Activated effector memory CD4-positive, alpha-beta T cell treated with anti-CD3 and anti-CD28 coated beads, Interleukin-2, amount 50 U/mL, for 16 hours (primary cell): ENCODE results near the gene ETHE1.
"Not testable (repeated sequence)": the region's sequence is repeated elsewhere in the genome, so short reads cannot be mapped to it uniquely, and the experiment has no call there.

ENCODE experiments used
- DNase-seq: peaks from one replicate; pipeline ENCODE4 v3.0.0-alpha.2; 2020

ETHE1 gene

GRCh38 chr19:43551399-43552197 is 24.6 kb upstream of the ETHE1 start:
- DNase-seq = no peak

DNA sequence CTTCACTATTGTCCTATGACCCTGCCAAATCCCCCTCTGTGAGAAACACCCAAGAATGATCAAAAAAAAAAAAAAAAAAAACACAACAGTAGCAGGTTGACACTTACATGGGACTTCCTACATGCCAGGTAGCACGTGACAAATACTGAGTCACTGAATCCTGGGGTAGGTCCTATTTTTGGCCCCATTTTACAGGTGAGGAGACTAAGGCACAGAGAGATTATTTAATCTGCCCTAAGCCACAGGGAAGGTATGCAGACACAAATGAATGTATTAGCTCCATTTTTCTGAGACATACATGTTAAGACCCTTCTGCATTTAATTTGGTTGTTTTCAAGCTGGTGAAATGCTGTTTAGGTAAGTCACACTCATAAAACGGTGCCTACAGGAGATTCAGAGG is 21.7 kb upstream of the ETHE1 start:
- DNase-seq = no peak

- DNase-seq = not testable (repeated sequence)
Observed at GRCh38 chr19:43547926-43548325, 20.9 kb upstream of the ETHE1 start.

DNA sequence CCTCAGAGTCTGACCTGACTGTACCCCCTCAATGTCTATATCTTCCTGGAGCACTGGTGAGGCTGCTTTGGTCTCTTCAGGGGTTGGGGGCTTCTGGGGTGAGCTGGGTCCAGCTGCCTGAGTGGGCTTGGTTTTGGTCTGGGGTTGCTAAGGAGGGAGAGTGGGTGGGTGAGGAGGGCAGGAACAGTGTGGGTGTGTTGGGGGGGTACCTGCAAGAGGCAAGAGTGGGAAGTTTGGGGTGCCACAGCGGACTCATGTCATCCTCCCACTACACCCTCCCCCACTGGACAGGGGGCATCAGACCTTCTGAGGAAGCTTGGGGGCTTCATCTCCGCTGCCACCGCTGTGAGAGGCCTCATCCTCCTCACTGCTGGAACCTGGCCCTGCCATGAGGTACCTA is 19.6 kb upstream of the ETHE1 start:
- no peak for DNase-seq

DNA sequence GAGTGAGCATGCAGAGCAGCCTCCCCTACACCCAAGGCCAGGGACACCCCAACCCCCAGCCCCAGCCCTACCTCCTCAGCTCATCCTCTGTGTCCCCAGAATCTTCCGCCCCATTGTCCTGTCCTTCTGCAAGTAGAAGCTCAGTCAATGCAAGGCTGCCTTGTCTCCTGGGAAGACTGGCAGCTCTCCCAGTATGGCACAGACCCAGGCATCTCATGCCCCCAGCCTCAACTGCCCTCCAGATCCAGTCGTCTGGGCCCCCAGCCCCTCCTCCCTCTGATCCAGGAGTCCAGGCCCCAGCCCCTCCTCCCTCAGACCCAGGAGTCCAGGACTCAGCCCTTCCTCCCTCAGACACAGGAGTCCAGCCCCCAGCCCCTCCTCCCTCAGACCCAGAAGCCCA is 19.0 kb upstream of the ETHE1 start:
- no peak for DNase-seq

DNA sequence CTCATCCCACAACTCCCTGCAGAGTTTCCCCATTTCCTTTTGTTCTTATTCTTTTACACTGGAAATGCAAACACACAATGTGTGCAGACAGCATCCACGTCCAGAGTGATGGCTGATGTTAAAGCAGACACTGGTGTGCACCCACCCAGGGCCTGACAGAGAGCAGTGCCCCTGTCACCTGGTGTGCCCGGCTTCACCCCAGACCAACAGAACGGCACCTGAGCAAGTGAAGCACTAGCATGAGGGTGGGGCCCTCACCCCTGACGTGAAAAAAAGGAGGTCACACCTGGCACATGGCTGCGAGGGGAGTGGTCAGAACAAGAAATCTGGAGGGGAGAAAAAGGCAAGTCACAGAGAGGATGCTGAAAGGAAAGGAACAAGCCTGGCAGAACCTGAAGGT is 18.3 kb upstream of the ETHE1 start:
- no peak for DNase-seq

DNA sequence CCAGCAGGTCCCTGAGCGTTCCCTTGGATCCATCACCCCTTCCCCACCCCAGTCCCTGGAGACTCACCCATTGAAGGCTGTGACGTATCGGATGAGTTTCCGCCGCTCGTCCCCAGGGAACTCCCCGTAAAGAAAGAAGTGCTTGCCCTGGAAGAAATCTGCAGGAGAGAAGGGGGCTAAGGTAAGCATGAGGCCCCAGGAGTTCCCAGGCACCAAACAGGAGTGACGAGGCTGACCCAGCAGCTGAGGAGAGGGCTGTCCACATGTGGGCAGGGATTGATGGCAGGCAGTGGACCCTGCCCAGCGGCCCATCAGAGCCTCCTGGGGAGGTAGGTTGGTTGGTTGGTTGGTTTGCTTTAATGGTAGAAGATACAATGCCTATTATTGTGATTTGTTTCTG is 17.1 kb upstream of the ETHE1 start:
- no peak for DNase-seq

DNA sequence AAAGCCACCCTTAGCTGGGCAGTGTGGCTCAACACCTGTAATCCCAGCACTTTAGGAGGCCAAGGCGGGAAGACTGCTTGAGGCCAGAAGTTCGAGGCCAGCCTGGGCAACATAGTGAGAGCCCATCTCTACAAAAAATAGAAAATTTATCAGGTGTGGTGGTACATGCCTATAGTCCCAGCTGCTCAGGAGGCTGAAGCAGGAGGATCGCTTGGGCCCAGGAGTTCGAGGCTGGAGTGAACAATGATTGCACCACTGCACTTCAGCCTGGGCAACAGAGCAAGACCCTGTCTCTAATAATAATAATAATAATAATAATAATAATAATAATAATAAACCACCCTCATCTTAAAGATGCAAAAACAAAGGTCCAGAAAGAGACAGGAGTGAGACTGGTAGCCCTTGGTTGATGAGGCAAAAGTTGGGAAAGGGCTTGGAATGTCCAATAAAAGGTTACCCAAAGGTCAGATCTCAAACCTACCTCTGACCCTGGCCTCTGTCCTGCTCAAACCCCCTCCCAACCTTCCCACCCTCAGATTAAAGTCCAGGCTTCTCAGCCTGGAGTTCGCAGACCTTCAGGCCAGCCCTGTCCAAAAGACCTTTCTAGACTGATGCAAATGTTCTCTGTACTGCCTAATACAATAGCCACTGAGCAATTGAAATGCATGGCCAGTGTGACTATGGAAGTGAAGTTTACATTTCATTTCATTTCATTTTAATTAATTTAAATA is 15.1 kb upstream of the ETHE1 start:
- DNase-seq = no peak

DNA sequence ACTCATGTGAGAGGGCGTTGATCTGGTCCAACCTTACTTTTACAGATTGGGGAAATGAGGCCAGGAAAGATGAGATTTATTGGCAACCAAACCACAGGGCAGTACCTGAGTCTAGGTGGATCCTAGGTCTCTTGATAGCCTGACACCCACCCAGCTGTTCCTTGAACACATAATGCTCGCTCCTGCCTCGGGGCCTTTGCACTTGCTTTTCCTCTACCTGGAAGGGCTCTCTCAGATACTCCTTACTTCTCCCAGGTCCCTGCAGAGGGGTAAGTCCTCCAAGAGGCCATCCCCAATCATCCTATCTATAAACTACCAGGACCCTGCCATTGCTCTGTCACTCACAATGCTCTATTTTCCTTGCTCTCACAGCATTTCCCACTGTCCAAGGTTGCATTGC is 13.4 kb upstream of the ETHE1 start:
- DNase-seq = no peak

DNA sequence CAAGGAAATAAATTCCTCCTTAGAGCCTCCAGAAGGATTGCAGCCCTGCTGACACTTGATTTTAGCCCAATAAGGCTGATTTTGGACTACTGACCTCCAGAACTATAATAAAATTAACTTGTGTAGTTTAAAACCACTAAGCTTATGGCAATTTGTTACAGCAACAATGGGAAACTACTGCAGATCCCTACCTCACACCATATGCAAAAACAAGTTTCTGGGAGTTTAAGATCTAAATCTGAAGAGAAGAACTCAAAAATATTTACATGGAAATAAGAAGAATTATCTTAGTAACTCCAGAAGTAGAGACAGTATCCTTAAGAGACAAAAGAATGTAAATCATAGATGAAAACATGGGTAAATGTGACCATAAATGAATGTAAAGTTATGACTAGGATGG is 11.9 kb upstream of the ETHE1 start:
- no peak for DNase-seq

- DNase-seq = peak; percentile 74
Observed at GRCh38 chr19:43534816-43535761, 8.1 kb upstream of the ETHE1 start.

DNA sequence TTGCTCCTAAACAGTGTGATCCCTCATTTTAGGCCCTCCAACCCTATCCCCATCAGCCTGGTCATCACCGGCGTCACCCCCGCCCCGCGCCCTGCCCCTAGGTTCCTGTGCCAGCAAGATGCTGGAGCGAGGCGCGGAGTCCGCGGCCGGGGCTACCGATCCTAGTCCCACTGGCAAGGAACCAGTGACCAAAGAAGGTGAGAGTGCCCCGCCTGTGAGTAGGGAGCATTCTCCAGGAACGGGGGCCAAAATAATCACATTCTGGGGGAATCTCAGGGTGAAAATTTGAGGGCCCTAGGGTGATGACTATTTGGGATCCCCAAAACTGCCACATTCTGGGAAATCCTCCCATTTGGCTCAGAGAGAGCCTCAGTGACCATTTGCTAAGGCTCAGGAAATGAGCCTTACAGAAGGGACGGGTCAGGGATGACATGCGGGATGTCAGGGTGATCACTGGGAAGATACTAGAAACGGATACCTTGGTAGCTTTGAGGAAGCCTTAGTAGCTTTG is 7.4 kb upstream of the ETHE1 start:
- no peak for DNase-seq

GRCh38 chr19:43533546-43534304 is 6.7 kb upstream of the ETHE1 start:
- peak; percentile 96 for DNase-seq

GRCh38 chr19:43532962-43533545 is 6.1 kb upstream of the ETHE1 start, which contains the start of gene ZNF575:
ZNF575 (plus strand) TSS chr19:43533188; CDS start chr19:43534423, 1,235 bp downstream.
- peak; percentile 94 for DNase-seq

DNA sequence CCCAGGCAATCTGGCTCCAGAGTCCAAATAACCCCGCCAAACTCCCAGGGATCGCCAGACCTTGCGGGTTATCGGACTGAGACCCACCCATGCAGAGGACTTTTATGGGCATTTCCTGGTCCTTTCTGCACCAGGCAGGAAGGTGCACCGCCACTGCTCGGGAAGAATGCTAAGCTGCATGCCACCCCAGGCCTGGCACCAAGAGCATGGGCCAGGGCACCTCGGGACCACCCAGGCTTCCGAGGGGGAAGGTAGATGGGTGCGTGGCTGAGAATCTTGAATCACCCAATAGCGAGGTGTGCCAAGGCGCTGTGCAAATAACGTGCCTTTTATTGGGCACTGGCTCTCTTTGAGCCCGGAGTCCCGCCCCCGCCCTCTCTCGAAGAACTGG is 5.6 kb upstream of the ETHE1 start:
- no peak for DNase-seq

- DNase-seq = no peak
Observed at GRCh38 chr19:43527860-43528622, 1.0 kb upstream of the ETHE1 start.

DNA sequence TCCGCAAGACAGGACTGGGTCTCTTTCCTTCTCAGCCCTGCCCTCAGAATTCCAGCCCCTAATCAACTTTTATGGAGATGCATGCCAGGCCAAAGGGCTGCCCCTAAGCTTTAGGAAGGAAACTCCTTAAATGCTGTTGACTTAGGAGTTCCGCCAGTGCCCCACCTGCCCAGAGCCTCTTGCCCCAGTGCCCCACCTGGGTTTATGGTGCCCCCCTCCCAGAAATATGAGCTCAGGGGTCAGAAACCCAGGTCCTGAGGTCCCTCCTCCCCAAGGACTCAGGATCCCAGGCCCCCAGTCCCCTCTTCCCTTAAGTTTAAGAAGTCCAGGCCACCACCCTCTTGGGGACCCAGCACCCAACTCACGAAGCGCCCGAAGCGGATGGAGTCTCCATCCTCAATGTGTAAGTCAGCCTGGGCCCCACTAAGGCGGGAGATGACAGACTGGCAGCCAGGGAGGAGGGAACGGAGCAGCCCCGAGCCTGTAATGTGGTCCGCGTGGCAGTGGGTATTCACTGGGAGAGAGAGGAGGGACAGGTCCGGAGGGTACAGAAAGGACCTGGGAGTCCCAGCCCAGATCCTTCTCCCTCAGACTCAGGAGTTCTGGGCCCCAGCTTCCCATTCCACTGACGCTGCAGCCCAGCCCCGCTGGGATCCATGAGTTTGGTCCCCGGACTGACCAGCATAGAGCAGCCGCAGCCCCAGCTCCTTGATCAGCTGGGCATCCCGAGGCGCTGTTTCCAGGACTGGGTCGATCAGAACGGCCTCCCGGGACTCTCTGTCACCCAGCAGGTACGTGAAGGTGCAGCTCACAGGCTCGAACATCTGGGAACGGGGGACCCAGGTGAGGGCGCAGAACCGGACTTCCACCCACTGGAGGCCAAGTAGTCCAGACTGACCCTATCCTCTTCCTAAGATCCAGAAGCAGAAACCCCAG is 897 bp downstream of the ETHE1 start:
- peak; percentile 74 for DNase-seq

- peak; percentile 79 for DNase-seq
Observed at GRCh38 chr19:43524922-43525835, 1.8 kb downstream of the ETHE1 start.

- not testable (repeated sequence) for DNase-seq
Observed at GRCh38 chr19:43523696-43524095, 3.3 kb downstream of the ETHE1 start.
